AG04450 (cell line): ENCODE results near the gene OMD. TPM values are rescaled to one million over a fixed set of nuclear protein-coding genes. Genes with fewer than 3 reads are reported as not detected.
"Not testable (repeated sequence)": the region's sequence is repeated elsewhere in the genome, so short reads cannot be mapped to it uniquely, and the experiment has no call there.

Source experiments
- CTCF ChIA-PET: fragments of 300-600, 350-600 bp; formaldehyde crosslinking; extraction: SDS; loops from one replicate; lab custom pipeline; 2022; ENCODE audit warnings: antibody characterized with exemption, inconsistent platforms; lab: Charles Lee
- POLR2A ChIA-PET: fragments of 350-600 bp; formaldehyde crosslinking; extraction: SDS; loops from one replicate; lab custom pipeline; 2021; ENCODE audit warnings: antibody characterized with exemption, inconsistent platforms; lab: Yijun Ruan, JAX
- DNase-seq: peaks from one replicate; pipeline ENCODE4 v3.0.0-alpha.2; 2011; ENCODE audit warnings: low read depth, low spot score
- H3K27ac ChIP-seq: one replicate; pipeline ENCODE4 v1.5.1; 2012; ENCODE audit warnings: low read depth, low read length, control low read depth
- H3K27me3 ChIP-seq: one replicate; pipeline ENCODE4 v1.6.0; 2012; ENCODE audit warnings: low read length; ENCODE audit not compliant: control insufficient read depth, insufficient read depth
- H3K4me3 ChIP-seq: 2 replicates; pipeline ENCODE4 v1.5.1; 2011; ENCODE audit warnings: mild to moderate bottlenecking, low read depth, low read length, control low read depth
- H3K9me3 ChIP-seq: 2 replicates; pipeline ENCODE4 v1.5.1; 2012; ENCODE audit warnings: low read length; ENCODE audit not compliant: control insufficient read depth, insufficient read depth
- CTCF ChIP-seq: IDR thresholded peaks from 2 replicates; pipeline ENCODE4 v1.5.1; 2011; ENCODE audit warnings: low read depth, low read length, control low read depth, inconsistent platforms
- polyA plus RNA-seq: library from polyadenylated mRNA; depleted of rRNA; stranded (reverse); fragments of >200 nt; gene quantifications from 2 replicates; pipeline ENCODE4 v1.2.3, GENCODE V29; 2011

The OMD gene
- polyA plus RNA-seq, 1 experiment = not detected

GRCh38 chr9:92423612-92424011 is 659 bp downstream of the OMD start:
- ChIA-PET POLR2A (no interaction called here), CTCF (no interaction called here)
- DNase-seq = no peak
- Histone ChIP-seq H3K27me3 (no peaks in the 10 kb centered on the region), H3K27ac (no peak overlapping the region), H3K9me3 (no peaks in the 10 kb centered on the region), H3K4me3 (no peak overlapping the region)
- TF ChIP-seq CTCF = no peak

GRCh38 chr9:92422611-92423338 is 1.5 kb downstream of the OMD start:
- POLR2A ChIA-PET = no interaction called here
- H3K27me3 ChIP-seq = no peaks in the 10 kb centered on the region
- no peak overlapping the region for H3K4me3 ChIP-seq
- H3K27ac ChIP-seq = no peak overlapping the region
- CTCF ChIA-PET = no interaction called here
- DNase-seq = no peak
- TF ChIP-seq CTCF = no peak
- H3K9me3 ChIP-seq = no peaks in the 10 kb centered on the region

DNA sequence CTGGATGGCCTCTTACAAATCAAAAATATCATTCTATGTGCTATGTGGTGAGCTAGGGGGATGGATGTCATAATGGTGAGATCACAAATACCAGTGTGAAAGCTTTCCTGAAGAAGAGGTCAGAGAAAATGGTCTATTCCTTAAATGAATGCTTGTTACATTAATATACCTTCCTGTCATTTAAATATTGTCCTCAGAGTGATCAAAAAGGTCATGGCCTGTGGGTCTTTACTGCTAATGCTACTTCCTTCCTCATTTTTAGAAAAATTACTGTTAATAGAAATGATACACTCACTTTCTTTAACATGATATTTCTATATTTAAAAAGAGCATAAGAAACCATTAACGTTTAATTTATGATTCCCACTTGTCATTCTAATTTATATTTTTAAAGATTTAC is 9.7 kb downstream of the OMD start:
- ChIA-PET POLR2A (no interaction called here), CTCF (no interaction called here)
- no peak for DNase-seq

DNA sequence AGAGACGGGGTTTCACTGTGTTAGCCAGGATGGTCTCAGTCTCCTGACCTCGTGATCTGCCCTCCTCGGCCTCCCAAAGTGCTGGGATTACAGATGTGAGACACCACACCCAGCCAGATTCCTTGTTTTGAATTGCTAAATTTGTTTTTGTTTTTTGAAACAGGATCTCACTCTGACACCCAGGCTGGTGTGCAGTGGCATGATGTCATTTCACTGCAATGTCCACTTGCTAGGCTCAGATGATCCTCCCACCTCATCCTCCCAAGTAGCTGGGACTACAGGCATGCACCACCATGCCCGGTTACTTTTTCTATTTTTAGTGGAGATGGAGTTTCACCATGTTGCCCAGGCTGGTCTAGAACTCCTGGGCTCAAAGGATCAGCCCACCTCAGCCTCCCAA is 13.1 kb downstream of the OMD start:
- H3K27ac ChIP-seq, H3K9me3 ChIP-seq, H3K27me3 ChIP-seq, POLR2A ChIA-PET, DNase-seq, H3K4me3 ChIP-seq: not testable (repeated sequence)
- CTCF ChIA-PET = interaction anchor here (1.3 kb wide), 1 partner anchor 67 kb away, joined by 3 read pairs; no protein-coding TSS in a partner anchor

More for the DNA sequence above, 9.7 kb downstream of the OMD start:
- Histone ChIP-seq H3K27ac (no peak overlapping the region), H3K27me3 (no peaks in the 10 kb centered on the region), H3K4me3 (no peak overlapping the region), H3K9me3 (no peaks in the 10 kb centered on the region)
- TF ChIP-seq CTCF = no peak

GRCh38 chr9:92408747-92409478 is 15.4 kb downstream of the OMD start:
- Histone ChIP-seq H3K4me3 (no peak overlapping the region), H3K9me3 (no peaks in the 10 kb centered on the region), H3K27ac (no peak overlapping the region), H3K27me3 (no peaks in the 10 kb centered on the region)
- CTCF ChIA-PET = no interaction called here
- POLR2A ChIA-PET = no interaction called here
- no peak for DNase-seq
- no peak for TF ChIP-seq CTCF
